GM12864 (cell line): ENCODE measurements around the gene BCAR1.

ENCODE experiments used
- DNase-seq: peaks from one replicate; pipeline ENCODE4 v3.0.0-alpha.2; 2011; ENCODE audit warnings: low read depth
- H3K4me3 ChIP-seq: 2 replicates; pipeline ENCODE4 v1.5.1; 2011; ENCODE audit warnings: mild to moderate bottlenecking, low read depth, low read length, control low read depth
- TF ChIP-seq, protein P1 (sequence below): IDR thresholded peaks from 2 replicates; pipeline ENCODE4 v1.5.1; 2011; ENCODE audit warnings: low read depth, mild to moderate bottlenecking, moderate library complexity, low read length, control low read depth, inconsistent platforms; ENCODE audit errors: missing control alignments

Gene BCAR1

GRCh38 chr16:75292691-75293090 is 41.3 kb upstream of the BCAR1 start:
- DNase-seq, result no peak
- TF ChIP-seq, protein P1, sequence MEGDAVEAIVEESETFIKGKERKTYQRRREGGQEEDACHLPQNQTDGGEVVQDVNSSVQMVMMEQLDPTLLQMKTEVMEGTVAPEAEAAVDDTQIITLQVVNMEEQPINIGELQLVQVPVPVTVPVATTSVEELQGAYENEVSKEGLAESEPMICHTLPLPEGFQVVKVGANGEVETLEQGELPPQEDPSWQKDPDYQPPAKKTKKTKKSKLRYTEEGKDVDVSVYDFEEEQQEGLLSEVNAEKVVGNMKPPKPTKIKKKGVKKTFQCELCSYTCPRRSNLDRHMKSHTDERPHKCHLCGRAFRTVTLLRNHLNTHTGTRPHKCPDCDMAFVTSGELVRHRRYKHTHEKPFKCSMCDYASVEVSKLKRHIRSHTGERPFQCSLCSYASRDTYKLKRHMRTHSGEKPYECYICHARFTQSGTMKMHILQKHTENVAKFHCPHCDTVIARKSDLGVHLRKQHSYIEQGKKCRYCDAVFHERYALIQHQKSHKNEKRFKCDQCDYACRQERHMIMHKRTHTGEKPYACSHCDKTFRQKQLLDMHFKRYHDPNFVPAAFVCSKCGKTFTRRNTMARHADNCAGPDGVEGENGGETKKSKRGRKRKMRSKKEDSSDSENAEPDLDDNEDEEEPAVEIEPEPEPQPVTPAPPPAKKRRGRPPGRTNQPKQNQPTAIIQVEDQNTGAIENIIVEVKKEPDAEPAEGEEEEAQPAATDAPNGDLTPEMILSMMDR, result no peak
- H3K4me3 ChIP-seq, result no peak overlapping the region

DNA sequence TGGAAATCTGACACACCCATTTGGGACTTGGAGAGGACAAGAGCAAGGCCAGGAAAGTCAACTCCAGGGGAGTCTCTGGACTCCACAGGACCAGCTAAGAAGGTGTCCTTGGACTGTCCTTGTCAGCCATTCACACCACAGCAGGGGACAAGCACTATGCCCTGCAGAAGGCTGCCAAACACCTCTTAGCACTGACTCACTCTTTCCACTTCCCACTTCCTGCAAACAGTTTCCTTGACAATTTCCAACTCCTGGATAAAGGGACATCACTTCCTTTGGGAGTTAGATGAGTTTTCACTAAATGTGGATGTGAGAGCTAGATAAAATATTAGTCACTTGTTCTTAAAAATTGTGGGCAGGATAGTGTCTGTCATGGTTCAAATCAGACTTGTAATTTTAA is 37.8 kb upstream of the BCAR1 start:
- H3K4me3 ChIP-seq, result no peak overlapping the region
- TF ChIP-seq, protein P1, result no peak
- DNase-seq, result no peak

GRCh38 chr16:75288596-75289120 is 37.2 kb upstream of the BCAR1 start:
- no peak for DNase-seq
- no peak overlapping the region for H3K4me3 ChIP-seq
- TF ChIP-seq, protein P1, result no peak

- H3K4me3 ChIP-seq, result no peak overlapping the region
- TF ChIP-seq, protein P1, result no peak
- no peak for DNase-seq
Observed at GRCh38 chr16:75288181-75288580, 36.8 kb upstream of the BCAR1 start.

DNA sequence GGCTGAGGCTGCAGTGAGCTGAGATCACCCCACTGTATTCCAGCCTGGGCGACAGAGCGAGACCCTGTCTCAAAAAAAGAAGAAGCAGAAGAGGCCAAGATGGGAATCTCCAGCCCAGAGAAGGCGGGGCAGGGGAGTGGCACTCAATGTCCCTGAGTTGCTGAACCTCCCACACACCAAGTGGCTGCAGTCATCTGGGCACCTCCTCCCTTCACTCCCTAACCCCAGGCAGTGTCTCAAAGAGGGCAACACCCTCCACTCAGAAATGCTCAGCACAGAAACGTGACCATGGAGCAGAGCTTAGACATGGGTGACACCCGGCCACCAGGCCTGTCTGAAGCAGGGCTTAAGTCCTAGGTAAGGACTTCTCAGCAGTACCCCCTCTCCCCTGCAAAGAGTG is 36.3 kb upstream of the BCAR1 start:
- no peak for DNase-seq
- no peak overlapping the region for H3K4me3 ChIP-seq
- TF ChIP-seq, protein P1, result no peak

GRCh38 chr16:75286389-75286788 is 35.0 kb upstream of the BCAR1 start:
- TF ChIP-seq, protein P1, result no peak
- no peak overlapping the region for H3K4me3 ChIP-seq
- DNase-seq, result no peak

- TF ChIP-seq, protein P1, result no peak
- no peak for DNase-seq
- no peak overlapping the region for H3K4me3 ChIP-seq
Observed at GRCh38 chr16:75282466-75283281, 31.2 kb upstream of the BCAR1 start.
